Fibroblast of lung (primary cell): ENCODE measurements around the gene DYSF.

Experiments used
- EZH2 ChIP-seq: IDR thresholded peaks from 2 replicates; pipeline ENCODE4 v1.5.1; 2012; ENCODE audit warnings: low read length, control low read depth, mild to moderate bottlenecking; ENCODE audit errors: missing control alignments
- TF ChIP-seq, protein P1 (sequence below), 2 donors: IDR thresholded peaks in 1 of 2; conservative IDR thresholded peaks in 1 of 2; 1 replicate in 1 of 2; 2 replicates in 1 of 2; pipeline ENCODE4 v1.5.1; 2011 to 2012; ENCODE audit warnings: low read length in 2 of 2, control low read depth in 1 of 2, inconsistent platforms in 1 of 2, low read depth in 1 of 2, mild to moderate bottlenecking in 1 of 2

DNA sequence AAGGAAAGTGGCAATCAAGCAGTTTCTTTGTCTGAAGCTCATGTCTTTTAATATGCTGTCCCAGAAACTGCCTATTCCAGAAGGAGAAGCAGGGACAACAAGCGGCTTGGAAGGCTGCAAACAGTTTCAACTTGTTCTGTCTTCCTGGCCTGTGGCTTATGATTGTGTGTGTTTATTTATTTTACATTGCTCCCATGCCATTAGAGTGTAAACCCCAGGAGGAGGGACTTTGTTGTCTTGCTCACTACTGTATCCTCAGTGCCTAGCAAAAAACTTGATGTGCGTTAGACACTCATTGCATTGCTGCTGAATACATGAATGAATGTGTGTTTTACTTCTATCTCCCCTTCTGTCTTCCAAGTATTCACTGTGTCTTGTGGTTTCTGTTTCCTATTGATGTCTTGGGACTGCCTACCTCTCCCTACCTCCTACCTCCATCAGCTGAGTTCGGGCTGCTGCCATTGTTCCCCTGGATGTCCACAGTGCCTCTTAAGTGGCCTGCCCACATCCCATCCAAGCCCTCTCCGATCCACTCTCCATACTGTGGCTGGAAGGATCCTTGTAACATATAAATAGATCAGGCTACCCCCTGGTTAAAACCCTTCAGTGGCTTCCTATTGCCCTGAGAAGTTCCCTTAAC is 261.4 kb downstream of the DYSF start:
- TF ChIP-seq, protein P1, sequence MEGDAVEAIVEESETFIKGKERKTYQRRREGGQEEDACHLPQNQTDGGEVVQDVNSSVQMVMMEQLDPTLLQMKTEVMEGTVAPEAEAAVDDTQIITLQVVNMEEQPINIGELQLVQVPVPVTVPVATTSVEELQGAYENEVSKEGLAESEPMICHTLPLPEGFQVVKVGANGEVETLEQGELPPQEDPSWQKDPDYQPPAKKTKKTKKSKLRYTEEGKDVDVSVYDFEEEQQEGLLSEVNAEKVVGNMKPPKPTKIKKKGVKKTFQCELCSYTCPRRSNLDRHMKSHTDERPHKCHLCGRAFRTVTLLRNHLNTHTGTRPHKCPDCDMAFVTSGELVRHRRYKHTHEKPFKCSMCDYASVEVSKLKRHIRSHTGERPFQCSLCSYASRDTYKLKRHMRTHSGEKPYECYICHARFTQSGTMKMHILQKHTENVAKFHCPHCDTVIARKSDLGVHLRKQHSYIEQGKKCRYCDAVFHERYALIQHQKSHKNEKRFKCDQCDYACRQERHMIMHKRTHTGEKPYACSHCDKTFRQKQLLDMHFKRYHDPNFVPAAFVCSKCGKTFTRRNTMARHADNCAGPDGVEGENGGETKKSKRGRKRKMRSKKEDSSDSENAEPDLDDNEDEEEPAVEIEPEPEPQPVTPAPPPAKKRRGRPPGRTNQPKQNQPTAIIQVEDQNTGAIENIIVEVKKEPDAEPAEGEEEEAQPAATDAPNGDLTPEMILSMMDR (conservative IDR thresholded peaks at IDR 0.05 in 1 of 2, IDR thresholded peaks at IDR 0.05 in 1 of 2; ENCODE audit: low read depth in 1 of 2, low read length in 2 of 2) = no peak
- no peak for TF ChIP-seq EZH2
